Measurements from ENCODE around the gene HDAC1. TPM values are rescaled to one million over a fixed set of nuclear protein-coding genes. Genes with fewer than 3 reads are reported as not detected.
"Not testable (repeated sequence)": the region's sequence is repeated elsewhere in the genome, so short reads cannot be mapped to it uniquely, and the experiment has no call there.

The HDAC1 gene
- total RNA-seq, 1 experiment from 2014 or later: 115 TPM

GRCh38 chr1:32345289-32345827 lies 53.5 kb downstream of the HDAC1 start:
- peak; percentile 38 for DNase-seq (ENCODE audit: low read depth)

GRCh38 chr1:32346532-32347157 lies 54.8 kb downstream of the HDAC1 start:
- DNase-seq (ENCODE audit: low read depth): no peak

DNA sequence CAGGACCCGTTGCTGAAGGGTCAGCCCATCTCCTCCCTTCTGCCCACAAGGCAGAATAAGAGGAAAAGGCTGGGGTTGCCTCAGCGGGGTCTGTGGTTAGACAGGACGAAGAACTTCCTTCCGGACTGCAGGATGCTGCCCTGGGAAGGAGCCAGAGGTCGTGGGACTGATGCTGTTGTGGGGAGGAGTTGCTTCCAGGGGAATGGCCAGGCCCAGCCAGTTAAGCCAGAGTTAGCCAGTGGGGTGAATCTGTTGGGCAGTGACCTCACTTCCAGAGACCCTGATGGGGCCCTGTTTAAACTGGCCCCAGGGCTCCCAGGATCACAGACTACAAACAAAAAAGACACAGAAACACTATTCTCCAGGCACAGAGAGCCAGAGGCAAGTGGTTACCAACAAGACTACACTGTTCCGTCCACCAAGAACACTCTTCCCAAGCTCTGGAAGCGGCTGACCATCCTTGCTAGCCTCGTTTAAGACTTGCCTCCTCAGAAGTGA lies 57.4 kb downstream of the HDAC1 start:
- DNase-seq (ENCODE audit: low read depth): peak; percentile 97

DNA sequence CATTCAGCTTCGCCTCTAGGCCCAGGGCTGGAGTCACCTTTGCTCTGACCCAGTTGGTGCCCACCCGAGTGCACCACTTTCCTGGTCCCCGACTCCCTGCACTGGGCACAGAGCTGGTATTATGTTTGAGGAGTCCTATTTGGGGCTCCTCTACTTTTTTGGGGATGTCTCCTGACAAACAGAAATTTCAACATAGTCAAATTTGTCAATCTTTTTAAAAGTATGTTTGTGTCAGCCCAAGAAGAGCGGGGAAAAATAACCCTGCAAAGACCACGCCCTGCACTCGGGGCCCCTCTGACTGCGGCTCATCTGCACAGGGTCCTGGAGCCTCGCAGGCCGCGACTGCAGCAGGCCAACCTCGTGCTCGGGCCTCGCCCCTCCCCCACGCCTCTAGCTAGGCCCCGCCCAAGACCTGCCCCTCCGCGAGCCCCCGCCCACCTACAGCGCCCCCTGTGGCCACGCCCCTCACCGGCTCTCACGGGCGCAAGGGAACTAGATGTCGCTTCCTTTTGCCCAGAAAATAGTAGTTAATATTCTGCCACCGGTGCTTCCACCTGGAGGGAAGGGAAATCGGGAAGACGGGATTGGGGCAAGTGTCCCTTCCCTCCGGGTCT lies 59.0 kb downstream of the HDAC1 start:
- no peak for DNase-seq (ENCODE audit: low read depth)

- peak; percentile 90 for DNase-seq (ENCODE audit: low read depth)
Observed at GRCh38 chr1:32351399-32352238, 59.7 kb downstream of the HDAC1 start.

DNA sequence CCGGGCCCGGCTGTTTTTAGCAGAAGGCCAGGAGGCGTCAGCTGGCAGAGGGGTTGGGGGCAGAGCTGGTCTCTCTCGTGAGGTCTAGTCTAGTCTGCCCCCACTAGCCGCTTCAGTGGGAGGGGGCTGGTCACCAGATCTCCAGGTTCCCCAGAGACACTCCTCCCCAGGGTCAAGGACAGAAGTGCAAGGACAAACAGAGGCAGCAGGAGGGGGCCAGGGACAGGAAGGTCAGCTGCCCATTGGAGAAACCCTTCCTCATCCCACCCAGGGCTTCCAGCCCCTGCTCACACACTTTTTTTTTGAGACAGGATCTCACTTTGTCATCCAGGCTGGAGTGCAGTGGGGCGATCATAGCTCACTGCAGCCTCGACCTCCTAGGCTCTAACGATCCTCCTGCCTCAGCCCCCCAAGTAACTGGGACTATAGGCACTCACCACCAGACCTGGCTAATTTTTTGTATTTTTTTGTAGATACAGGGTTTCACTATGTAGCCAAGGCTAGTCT lies 60.4 kb downstream of the HDAC1 start:
- no peak for DNase-seq (ENCODE audit: low read depth)

DNA sequence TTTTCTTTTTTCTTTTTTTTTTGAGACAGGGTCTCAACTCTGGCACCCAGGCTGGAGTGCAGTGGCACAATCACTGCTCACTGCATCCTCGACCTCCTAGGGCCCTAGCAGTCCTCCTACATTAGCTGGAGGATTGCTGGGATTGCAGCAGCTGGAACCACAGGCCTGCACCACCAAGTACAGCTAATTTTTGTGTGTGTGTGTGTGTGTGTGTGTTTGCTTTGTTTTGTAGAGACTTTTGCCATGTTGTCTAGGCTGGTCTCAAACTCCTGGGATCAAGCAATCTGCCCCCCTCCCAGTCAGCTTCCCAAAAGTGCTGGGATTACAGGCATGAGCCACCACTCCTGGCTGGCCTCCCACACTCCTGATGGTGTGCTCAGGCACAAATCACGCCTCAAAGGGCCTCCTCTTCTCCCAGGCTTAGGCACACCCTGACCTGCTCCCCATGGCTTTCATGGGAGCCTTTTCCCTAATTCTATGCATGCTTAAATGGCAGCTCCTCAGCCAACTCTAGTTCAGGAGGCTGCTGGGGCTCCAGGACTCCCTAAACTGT lies 61.0 kb downstream of the HDAC1 start:
- no peak for DNase-seq (ENCODE audit: low read depth)

GRCh38 chr1:32353431-32353830 lies 61.5 kb downstream of the HDAC1 start:
- DNase-seq (ENCODE audit: low read depth): no peak

DNA sequence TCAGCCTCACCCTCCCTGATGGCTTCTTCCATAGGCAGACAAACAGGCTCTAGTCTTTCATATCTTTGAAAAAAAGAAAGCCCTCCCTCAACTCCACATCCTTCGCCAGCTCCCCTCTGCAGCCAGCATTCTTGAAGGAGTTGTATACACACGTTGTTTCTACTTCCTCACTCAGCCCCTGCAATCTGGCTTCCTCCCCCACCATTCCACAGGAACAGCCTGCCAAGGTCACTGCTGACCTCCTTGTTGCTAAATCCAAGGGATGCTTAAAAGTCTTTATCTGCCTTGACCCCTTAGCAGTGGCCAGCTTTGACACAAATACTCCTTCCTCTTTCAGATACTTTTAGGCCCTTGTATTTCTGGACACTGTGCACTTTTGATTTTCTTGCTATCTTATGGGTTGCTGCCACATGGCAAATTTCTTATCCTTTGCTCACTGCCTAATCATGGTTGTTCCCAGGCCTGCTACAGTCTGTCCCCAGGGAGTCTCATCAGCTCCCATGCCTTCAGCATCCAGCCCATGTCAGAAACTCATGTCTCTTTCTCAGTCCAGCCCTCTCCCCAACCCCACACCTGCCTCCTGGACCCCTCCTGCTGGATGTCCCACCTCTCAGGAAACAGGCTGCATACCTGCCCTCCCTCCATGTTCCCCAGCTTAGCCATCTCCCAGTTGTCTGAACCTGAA lies 62.1 kb downstream of the HDAC1 start:
- DNase-seq (ENCODE audit: low read depth): no peak

DNA sequence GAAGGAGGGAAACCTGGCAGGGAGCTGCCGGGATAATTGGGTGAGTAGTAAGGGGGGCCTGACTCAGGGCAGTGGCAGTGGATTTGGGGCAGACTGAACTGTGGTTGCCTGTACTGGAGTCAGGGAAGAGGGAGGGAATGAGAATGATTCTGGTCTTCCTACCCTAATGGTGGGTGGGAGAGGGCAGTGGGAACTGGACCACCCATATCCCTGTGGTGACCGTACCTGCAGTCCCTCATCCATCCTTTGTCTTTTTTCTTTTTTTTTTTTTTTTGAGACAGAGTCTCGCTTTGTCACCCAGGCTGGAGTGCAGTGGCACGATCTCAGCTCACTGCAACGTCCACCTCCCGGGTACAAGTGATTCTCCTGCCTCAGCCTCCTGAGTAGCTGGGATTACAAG lies 63.9 kb downstream of the HDAC1 start:
- not testable (repeated sequence) for DNase-seq (ENCODE audit: low read depth)

DNA sequence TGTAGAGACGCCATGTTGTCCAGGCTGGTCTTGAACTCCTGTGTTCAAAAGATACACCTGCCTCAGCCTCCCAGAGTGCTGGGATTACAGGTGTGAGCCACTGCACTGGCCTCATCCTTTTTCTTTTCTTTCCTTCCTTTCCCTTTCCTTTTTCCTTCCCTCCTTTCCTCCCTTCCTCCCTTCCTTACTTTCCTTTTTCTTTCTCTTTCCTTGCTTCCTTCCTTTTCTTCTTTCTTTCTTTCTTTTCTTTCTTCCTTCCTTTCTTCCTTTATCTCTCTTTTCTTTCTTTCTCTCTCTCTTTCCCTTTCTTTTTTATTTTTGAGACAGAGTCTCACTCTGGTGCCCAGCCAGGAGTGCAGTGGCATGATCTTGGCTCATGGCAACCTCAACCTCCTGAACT lies 64.6 kb downstream of the HDAC1 start:
- DNase-seq (ENCODE audit: low read depth): no peak

- no peak for DNase-seq (ENCODE audit: low read depth)
Observed at GRCh38 chr1:32357614-32358013, 65.7 kb downstream of the HDAC1 start.

- no peak for DNase-seq (ENCODE audit: low read depth)
Observed at GRCh38 chr1:32358435-32358834, 66.6 kb downstream of the HDAC1 start.

DNA sequence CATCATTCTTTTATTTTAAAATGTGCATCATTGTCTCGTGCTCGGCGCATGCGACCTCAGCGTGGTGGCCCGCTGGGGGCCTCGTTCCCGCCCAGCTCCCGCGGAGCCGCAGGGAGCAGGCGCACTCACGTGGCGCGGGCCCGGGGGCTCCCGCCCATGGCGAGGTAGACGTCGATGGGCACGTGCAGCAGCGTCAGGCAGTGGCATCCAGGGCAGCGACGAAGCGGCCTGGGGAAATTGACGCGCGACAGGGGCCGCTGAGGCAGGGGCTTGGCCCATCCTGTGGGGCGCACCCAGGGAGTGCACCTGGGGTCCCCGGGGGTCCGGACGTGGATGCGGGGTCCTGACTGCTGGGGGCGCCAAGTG lies 69.4 kb downstream of the HDAC1 start:
- DNase-seq (ENCODE audit: low read depth): no peak

DNA sequence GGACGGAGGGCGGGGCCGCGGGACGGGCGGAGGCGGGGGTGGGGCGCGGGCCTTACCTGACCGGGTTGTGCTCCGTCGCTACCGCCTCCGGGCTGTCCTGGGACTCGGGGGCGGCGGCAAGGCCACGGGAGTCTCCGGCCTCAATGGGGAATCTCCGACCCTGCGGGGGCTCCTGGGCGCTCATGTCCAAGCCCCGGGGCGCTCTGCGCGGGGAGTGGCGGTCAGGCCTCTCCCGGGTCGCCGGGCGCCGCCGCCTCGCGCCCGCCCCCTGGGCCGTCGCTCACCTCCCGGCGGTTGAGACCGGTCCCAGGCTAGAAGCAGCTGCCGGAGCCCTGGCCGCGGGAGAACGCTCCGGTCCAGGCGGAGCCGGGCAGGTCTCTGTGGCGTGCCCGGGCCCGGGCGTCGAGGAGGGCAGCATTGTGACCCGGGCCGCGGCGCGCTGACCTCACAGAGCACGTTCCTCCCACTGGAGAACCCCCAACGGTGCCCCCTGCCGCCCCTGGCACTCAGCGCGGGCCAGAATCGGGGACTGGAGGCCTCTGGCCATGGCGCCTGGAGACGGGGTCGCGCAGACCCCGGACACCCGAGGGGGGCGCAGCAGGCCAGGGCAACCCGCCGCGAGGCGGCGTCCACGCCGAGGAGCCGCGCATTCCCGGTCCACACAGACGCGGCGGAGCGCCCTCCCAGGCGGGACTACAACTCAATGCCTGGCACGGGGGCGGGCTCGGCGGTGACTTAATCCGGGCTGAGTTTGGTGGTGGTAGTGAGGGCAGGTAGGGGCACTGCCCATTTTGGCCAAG lies 70.0 kb downstream of the HDAC1 start:
- DNase-seq (ENCODE audit: low read depth): peak; percentile 28

DNA sequence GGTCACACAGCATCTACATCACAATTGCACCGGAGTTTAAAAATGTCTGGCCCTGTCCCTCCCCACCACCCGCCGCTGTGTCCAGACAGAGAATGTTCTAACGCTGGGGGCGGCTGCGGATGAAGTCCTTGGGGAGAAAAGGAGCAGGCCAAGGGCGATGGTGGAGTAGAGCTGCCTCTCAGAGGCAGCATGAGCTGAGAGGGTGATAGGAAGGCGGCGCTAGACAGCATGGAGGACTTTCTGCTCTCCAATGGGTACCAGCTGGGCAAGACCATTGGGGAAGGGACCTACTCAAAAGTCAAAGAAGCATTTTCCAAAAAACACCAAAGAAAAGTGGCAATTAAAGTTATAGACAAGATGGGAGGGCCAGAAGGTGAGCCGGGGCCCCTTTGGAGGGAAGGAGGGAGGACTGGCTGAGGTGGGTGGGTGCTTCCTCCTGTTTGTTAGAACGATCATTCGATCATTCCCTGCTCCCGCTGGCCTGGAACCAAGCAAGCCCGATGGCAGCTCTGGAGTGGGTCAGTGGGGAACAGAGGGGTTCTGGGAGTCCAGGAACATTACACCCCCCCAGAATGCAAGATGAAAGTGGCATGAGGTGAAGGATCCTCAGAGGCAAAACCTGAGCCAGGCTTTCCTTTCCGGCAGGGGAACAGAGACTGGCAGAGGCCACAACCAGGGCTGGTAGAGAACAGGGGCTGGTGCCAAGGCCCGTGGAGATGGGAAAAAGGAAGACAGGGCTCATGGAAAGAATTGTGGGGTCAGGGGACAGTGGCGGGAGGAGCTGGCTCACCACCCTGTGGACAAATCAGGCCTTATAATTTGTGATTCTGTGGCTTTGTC lies 70.8 kb downstream of the HDAC1 start, which contains the start of the genes FAM229A and TSSK3:
TSS of gene FAM229A (minus strand) at position 12 of the 840 bp plus-strand sequence. CDS start 394 bp downstream, outside the sequence.
TSS of gene TSSK3 (plus strand) at position 66 of the 840 bp plus-strand sequence. CDS start at position 229, 163 bp downstream.
- DNase-seq (ENCODE audit: low read depth): no peak

GRCh38 chr1:32363713-32364112 lies 71.8 kb downstream of the HDAC1 start:
- no peak for DNase-seq (ENCODE audit: low read depth)

DNA sequence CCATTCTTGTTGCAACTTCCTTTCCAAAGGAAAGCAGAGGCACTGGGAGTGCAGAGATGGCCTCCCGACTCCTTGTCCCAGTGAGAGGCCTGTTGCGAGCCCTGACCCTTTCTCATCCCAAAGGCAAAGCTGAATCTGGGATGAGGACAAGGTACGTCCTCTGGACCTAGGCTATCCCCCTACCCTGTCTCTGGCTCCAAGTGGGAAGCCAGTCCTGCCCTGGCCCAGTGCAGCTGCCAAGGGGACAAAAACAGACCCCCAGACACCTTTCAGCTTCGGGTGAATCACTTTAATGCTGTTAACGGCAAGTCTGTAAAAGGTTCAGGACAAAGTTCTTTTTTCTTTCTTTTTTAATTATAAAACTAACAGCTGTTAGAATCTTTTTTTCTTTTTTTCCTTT lies 73.0 kb downstream of the HDAC1 start:
- no peak for DNase-seq (ENCODE audit: low read depth)

DNA sequence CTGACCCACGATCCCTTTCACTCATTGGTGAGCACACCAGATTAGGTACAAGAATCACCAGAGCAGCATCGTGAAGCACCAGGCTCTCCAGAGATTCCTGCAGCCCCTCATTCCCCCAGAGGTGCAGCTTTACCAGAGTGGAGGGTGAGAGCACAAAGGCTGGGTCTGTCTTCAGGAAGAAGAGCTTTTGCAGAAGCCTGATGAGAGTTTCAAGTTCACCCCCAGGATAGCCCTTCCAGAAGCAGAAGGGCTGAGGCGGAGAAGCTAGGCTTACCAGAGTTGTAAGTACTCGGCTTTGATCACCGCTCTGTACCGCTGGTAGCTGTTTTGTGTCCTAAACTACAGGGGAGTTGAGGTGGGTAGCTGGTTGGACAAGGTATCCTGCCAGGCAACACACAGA lies 73.6 kb downstream of the HDAC1 start:
- DNase-seq (ENCODE audit: low read depth): no peak

All from RPMI7951 (cell line).